ENCODE data around the gene TSSC4.

The TSSC4 gene

GRCh38 chr11:2381494-2382128, 18.9 kb upstream of the TSSC4 start:
- Histone ChIP-seq H3K9ac (ENCODE audit: low read depth, low read length) (no peak overlapping the region), H3K9me3 (ENCODE audit: insufficient read depth, low read depth, low read length) (no peaks in the 10 kb centered on the region), H3K4me1 (ENCODE audit: insufficient read depth, low read length) (peaks cover 3% of the 10 kb centered on the region), H3K27me3 (ENCODE audit: insufficient read depth, low read length) (peaks cover 3% of the 10 kb centered on the region; the same call in 1 of the 2 replicates), H3K27ac (ENCODE audit: low read length) (no peak overlapping the region), H3K36me3 (ENCODE audit: insufficient read depth, low read depth, low read length) (no peaks in the 10 kb centered on the region), H3K4me3 (ENCODE audit: low read length) (no peak overlapping the region)

DNA sequence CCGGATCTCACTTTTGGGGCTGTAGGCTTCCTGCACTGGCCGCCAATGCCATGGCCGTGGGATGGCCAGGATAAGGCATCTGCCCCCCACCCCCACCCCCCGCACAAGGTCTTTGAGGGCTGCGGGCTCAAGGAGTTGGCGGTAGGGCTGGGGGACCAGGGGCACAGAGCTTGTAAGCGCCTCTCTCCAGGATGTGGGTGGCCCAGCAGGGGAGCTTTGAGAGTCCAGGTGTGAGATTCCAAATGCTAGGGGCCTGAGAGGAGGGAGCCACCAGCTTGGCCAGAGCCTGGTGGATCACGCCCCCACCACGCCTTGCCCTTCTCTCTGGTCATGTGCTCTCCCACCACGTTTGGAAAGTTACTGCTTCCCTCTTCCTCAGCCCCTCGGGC, 18.4 kb upstream of the TSSC4 start:
- no peaks in the 10 kb centered on the region for H3K27me3 ChIP-seq (ENCODE audit: insufficient read depth, low read length)
- no peak overlapping the region for H3K9ac ChIP-seq (ENCODE audit: low read depth, low read length)
- H3K4me1 ChIP-seq (ENCODE audit: insufficient read depth, low read length): peaks cover 3% of the 10 kb centered on the region
- H3K9me3 ChIP-seq (ENCODE audit: insufficient read depth, low read depth, low read length): no peaks in the 10 kb centered on the region
- H3K4me3 ChIP-seq (ENCODE audit: low read length): no peak overlapping the region
- H3K36me3 ChIP-seq (ENCODE audit: insufficient read depth, low read depth, low read length): no peaks in the 10 kb centered on the region
- H3K27ac ChIP-seq (ENCODE audit: low read length): no peak overlapping the region

DNA sequence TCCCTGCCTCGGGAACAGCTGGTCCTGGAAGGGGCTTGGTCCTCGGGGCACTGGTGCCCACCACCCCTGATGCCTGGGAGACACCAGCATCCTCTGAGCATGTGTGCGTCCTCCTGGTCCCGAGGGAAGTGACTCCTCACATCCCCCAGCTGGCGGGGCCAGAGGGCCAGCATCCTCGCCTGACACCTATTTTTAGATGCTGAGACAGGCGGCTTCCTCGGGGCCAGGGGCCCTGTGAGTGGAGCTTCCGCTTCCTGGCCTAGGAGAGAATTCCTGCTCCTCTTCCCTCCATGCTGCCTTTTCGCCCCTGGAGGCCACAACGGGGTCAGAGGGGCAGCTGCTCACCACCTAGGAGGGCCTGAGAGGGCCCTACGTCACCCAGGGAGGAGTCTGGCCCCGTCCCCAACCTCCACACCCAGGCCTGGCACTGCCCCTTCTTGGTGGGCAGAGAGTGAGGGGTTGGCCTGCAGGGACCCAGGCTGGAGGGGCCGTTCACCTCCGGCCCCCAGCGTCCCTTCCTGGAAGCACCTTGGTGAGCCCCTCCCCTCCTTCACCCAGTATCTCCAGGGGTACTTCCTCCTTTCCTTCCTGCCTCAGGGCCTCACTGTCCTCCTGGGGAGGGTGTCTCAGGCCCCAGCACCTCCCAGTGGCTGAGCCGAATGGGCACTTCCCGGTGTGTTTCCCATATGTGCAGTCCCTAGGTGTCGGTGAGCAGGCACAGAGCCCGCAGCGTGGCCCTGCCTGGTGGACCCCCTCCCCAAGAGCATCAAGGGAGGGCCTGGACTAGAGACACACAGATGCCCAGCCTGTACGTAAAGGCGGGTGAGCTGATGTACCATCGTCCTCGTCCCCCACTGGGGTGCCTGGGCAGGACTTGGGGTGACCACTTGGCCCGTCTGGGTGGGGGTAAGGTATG, 17.4 kb upstream of the TSSC4 start:
- Histone ChIP-seq H3K36me3 (ENCODE audit: insufficient read depth, low read depth, low read length) (no peaks in the 10 kb centered on the region), H3K9me3 (ENCODE audit: insufficient read depth, low read depth, low read length) (no peaks in the 10 kb centered on the region), H3K4me3 (ENCODE audit: low read length) (no peak overlapping the region), H3K4me1 (ENCODE audit: insufficient read depth, low read length) (peaks cover 3% of the 10 kb centered on the region), H3K27ac (ENCODE audit: low read length) (no peak overlapping the region), H3K9ac (ENCODE audit: low read depth, low read length) (no peak overlapping the region), H3K27me3 (ENCODE audit: insufficient read depth, low read length) (no peaks in the 10 kb centered on the region)

DNA sequence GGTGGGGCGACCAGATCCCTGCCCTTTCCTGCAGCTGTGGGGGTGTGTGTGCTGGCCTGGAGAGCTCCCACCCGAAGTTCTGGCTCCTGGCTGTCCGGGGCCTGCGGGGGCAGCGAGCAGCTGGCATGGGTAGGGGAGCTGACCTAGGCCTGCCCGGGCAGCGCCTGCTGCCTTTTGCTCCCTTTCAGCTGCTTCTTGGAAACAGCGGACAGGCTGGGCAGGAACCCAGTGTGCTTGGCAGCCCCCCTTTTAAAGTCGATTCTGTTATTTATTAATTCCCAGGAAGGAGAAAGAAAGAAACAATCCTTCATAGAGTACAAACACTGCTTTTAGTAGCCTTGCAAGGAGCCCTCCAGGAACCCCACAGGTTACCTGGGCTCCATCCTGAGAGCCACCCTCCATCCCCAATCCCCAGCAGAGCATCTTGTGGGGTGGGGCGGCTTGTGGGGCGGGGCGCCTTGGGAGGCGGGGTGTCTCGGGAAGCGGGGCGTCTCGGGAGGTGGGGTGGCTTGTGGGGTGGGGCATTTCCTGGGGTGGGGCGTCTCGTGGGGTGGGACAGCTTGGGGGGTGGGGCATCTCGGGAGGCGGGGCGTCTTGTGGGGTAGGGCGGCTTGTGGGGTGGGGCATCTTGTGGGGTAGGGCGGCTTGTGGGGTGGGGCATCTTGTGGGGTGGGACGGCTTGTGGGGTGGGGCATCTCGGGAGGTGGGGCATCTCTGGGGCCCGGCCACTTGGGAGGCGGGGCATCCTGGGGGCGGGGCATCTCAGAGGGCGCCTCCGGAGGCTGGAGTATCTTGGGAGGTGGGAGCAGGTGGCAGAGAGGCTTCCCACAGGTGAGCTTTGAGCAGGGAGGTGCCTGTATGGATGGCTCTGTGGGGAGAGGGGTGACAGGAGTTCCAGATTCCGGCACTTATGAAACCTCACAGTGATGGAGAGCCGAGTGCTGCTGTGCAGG, 16.4 kb upstream of the TSSC4 start:
- Histone ChIP-seq H3K27ac (ENCODE audit: low read length) (no peak overlapping the region), H3K36me3 (ENCODE audit: insufficient read depth, low read depth, low read length) (no peaks in the 10 kb centered on the region), H3K4me1 (ENCODE audit: insufficient read depth, low read length) (peaks cover 3% of the 10 kb centered on the region), H3K9ac (ENCODE audit: low read depth, low read length) (no peak overlapping the region), H3K4me3 (ENCODE audit: low read length) (no peak overlapping the region), H3K27me3 (ENCODE audit: insufficient read depth, low read length) (no peaks in the 10 kb centered on the region), H3K9me3 (ENCODE audit: insufficient read depth, low read depth, low read length) (no peaks in the 10 kb centered on the region)

DNA sequence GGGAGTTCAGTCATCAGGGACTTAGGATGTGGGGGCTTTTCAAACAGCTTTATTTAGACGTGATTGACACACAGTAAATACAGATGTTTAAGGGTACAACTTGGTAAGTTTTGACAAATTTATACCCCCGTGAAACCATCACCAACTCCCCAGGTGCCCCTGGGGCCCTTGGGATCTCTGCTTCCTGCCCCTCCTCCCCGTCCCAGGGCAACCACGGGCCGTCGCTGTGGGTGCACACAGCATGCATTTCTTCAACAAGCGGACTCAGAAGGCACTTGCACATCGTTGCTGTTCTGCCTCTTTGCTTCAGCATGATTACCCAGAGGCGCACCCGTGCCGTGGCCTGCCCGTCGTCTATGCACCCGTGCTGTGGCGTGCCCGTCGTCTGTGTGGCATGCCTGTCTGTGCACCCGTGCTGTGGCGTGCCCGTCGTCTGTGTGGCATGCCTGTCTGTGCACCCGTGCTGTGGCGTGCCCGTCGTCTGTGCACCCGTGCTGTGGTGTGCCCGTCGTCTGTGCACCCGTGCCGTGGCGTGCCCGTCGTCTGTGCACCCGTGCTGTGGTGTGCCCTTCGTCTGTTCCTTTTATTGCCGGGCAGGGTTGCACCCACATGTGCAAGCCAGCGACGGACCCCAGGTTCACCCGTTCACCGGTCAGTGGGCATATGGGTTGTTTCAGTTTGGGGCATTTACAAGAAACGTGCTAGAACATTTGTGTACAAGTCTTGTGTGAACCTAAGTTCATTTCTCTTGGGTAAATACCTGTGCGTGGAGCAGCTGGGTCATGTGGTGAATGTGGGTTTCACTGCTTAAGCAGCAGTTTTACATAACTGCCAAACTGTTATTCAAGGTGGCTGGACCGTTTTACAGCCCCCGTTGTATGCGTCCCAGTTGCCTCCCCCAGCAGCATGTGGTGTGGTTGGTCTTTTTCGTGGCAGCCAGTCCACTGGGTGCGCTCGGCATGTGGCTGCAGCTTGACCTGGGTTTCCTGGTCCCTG, 15.1 kb upstream of the TSSC4 start:
- no peak overlapping the region for H3K9ac ChIP-seq (ENCODE audit: low read depth, low read length)

GRCh38 chr11:2386591-2386990, 14.0 kb upstream of the TSSC4 start:
- no peaks in the 10 kb centered on the region for H3K9me3 ChIP-seq (ENCODE audit: insufficient read depth, low read depth, low read length)
- H3K27me3 ChIP-seq (ENCODE audit: insufficient read depth, low read length): no peaks in the 10 kb centered on the region
- no peak overlapping the region for H3K27ac ChIP-seq (ENCODE audit: low read length)
- H3K36me3 ChIP-seq (ENCODE audit: insufficient read depth, low read depth, low read length): no peaks in the 10 kb centered on the region; the same call in 1 of the 2 replicates
- H3K4me1 ChIP-seq (ENCODE audit: insufficient read depth, low read length): peaks cover 3% of the 10 kb centered on the region; the same call in 1 of the 2 replicates
- H3K4me3 ChIP-seq (ENCODE audit: low read length): no peak overlapping the region
- H3K9ac ChIP-seq (ENCODE audit: low read depth, low read length): no peak overlapping the region

More for the DNA sequence above, 15.1 kb upstream of the TSSC4 start:
- Histone ChIP-seq H3K4me1 (ENCODE audit: insufficient read depth, low read length) (peaks cover 3% of the 10 kb centered on the region), H3K27me3 (ENCODE audit: insufficient read depth, low read length) (no peaks in the 10 kb centered on the region), H3K36me3 (ENCODE audit: insufficient read depth, low read depth, low read length) (no peaks in the 10 kb centered on the region), H3K4me3 (ENCODE audit: low read length) (no peak overlapping the region), H3K27ac (ENCODE audit: low read length) (no peak overlapping the region), H3K9me3 (ENCODE audit: insufficient read depth, low read depth, low read length) (no peaks in the 10 kb centered on the region)

DNA sequence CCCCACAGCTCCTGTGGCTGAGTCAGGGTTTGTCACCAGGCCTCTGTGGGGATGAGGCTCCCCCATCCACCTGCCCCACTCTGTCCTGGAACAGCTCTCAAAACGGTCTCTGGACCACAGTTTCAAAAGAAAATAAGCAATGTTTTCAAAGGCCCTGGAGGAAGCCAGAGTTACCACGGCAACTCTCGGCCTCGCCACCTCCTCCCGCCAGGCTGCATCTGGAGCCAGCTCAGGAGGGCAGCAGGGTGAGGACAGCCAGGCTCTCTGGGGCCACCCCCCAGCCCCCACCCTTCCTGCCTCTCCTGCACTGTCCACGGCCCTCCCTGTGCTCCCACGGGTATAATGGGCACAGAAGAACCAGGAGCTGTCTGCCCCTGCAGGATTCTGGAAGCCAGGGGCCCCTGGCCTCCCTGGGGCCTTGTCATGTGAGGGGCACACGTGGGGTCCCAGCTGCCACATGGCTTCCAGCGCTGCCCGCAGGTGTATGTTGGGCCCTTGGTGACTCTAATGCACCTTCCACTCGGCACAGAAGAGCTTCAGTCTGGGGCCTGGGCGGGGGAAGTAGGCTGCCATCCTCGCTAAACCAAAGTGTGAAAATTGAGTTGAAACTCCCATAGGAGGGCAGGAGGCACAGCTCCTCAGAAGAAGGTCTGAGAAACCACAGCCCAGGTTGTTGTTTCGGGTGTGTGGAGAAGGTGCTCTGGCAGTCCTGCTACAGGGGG, 13.1 kb upstream of the TSSC4 start:
- Histone ChIP-seq H3K4me1 (ENCODE audit: insufficient read depth, low read length) (peaks cover 3% of the 10 kb centered on the region; the same call in 1 of the 2 replicates), H3K4me3 (ENCODE audit: low read length) (no peak overlapping the region), H3K9ac (ENCODE audit: low read depth, low read length) (no peak overlapping the region), H3K36me3 (ENCODE audit: insufficient read depth, low read depth, low read length) (peaks cover 6% of the 10 kb centered on the region; the same call in 1 of the 2 replicates), H3K27ac (ENCODE audit: low read length) (no peak overlapping the region), H3K27me3 (ENCODE audit: insufficient read depth, low read length) (no peaks in the 10 kb centered on the region), H3K9me3 (ENCODE audit: insufficient read depth, low read depth, low read length) (no peaks in the 10 kb centered on the region)

- Histone ChIP-seq H3K36me3 (ENCODE audit: insufficient read depth, low read depth, low read length) (peaks cover 7% of the 10 kb centered on the region; the same call in 1 of the 2 replicates), H3K4me3 (ENCODE audit: low read length) (no peak overlapping the region), H3K27me3 (ENCODE audit: insufficient read depth, low read length) (no peaks in the 10 kb centered on the region), H3K9me3 (ENCODE audit: insufficient read depth, low read depth, low read length) (no peaks in the 10 kb centered on the region), H3K4me1 (ENCODE audit: insufficient read depth, low read length) (peaks cover 3% of the 10 kb centered on the region; the same call in 1 of the 2 replicates), H3K27ac (ENCODE audit: low read length) (no peak overlapping the region), H3K9ac (ENCODE audit: low read depth, low read length) (no peak overlapping the region)
Measured at GRCh38 chr11:2388431-2389376, 11.8 kb upstream of the TSSC4 start.

DNA sequence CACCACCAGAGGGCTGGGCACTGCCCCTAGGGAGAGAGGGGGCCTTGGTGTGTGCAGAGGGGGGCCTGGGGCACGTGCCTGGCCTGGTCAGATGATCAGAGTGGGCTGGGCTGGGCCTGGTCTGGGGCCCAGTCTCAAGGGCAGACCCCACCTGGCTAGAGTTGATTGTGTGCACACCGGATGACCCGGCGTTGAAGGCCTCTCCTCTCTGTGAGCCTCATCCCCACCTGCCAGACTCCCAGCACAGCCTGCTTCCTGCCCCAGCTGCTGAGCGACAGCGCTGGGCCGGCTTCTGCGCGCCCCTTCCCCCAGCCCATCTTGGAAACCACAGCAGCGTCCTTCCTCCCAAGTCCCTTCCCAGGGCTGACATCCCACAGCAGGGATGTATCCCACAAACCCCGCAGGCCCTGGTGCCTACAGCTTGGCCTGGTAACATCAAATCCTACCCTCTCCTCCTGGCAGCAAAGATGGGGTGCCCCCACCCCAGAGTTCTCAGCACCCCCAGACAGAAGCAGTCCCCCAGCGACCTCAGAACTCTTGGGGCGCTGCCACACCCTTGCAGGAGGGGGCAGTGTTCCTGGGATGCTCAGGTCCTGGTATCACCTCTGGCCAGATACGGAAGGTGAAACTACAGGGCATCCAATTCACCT, 11.0 kb upstream of the TSSC4 start:
- peaks cover 3% of the 10 kb centered on the region; the same call in 1 of the 2 replicates for H3K4me1 ChIP-seq (ENCODE audit: insufficient read depth, low read length)
- 0 out of 2 replicates have a peak overlapping the region, but pooled peaks have one; percentile 7 for H3K9ac ChIP-seq (ENCODE audit: low read depth, low read length)
- no peak overlapping the region for H3K27ac ChIP-seq (ENCODE audit: low read length)
- H3K4me3 ChIP-seq (ENCODE audit: low read length): no peak overlapping the region
- H3K9me3 ChIP-seq (ENCODE audit: insufficient read depth, low read depth, low read length): no peaks in the 10 kb centered on the region
- no peaks in the 10 kb centered on the region for H3K27me3 ChIP-seq (ENCODE audit: insufficient read depth, low read length)
- peaks cover 7% of the 10 kb centered on the region; the same call in 1 of the 2 replicates for H3K36me3 ChIP-seq (ENCODE audit: insufficient read depth, low read depth, low read length)
